CD4-positive, alpha-beta T cell (primary cell): ENCODE measurements around the gene BCCIP. TPM values are rescaled to one million over a fixed set of nuclear protein-coding genes. Genes with fewer than 3 reads are reported as not detected.

ENCODE experiments used
- ATAC-seq: fragments of 200-7000 bp; cut with Tn5 transposase; one replicate; pipeline ENCODE4 v1.10.0; 2022; ENCODE audit warnings: mild to moderate bottlenecking; ENCODE audit not compliant: poor library complexity
- CTCF ChIA-PET: fragments of 350-600 bp; sonication (Branson Sonifier 250); formaldehyde crosslinking; loops from one replicate; lab custom pipeline; 2021; ENCODE audit warnings: antibody characterized with exemption, inconsistent platforms; lab: Charles Lee
- POLR2A ChIA-PET: fragments of 350-600 bp; sonication (Branson Sonifier 250); formaldehyde crosslinking; loops from one replicate; lab custom pipeline; 2021; ENCODE audit warnings: antibody characterized with exemption, inconsistent platforms; lab: Charles Lee
- DNase-seq, 14 experiments: peaks; one replicate each; pipeline ENCODE4 v3.0.0-alpha.2; 2013 to 2020; ENCODE audit warnings: mixed read lengths in 2 of 14
- H3K27ac ChIP-seq, 2 donors: one replicate each; pipeline versions ENCODE4 v1.5.1 to v1.7.0; 2013; ENCODE audit warnings: low read length in 2 of 2, low read depth in 1 of 2, mild to moderate bottlenecking in 1 of 2
- H3K27me3 ChIP-seq, 2 experiments: 1 replicate in 1 of 2; 2 replicates in 1 of 2; pipeline versions ENCODE4 v1.6.1 to v1.7.0; 2013; ENCODE audit warnings: low read length in 2 of 2, control low read depth in 1 of 2, mild to moderate bottlenecking in 1 of 2, moderate library complexity in 1 of 2; ENCODE audit not compliant: insufficient read depth in 2 of 2, control insufficient read depth in 1 of 2
- H3K36me3 ChIP-seq: one replicate; pipeline ENCODE4 v1.6.1; 2013; ENCODE audit warnings: low read length, control low read depth; ENCODE audit not compliant: insufficient read depth
- H3K4me1 ChIP-seq: one replicate; pipeline ENCODE4 v1.6.1; 2013; ENCODE audit warnings: low read length, control low read depth; ENCODE audit not compliant: insufficient read depth
- H3K4me3 ChIP-seq: one replicate; pipeline ENCODE4 v1.5.1; 2013; ENCODE audit warnings: mild to moderate bottlenecking, low read length, moderate library complexity
- H3K9me3 ChIP-seq, 2 experiments: 1 replicate in 1 of 2; 2 replicates in 1 of 2; pipeline versions ENCODE4 v1.6.1 to v1.7.0; 2013; ENCODE audit warnings: low read length in 2 of 2, mild to moderate bottlenecking in 2 of 2, control low read depth in 1 of 2, moderate library complexity in 1 of 2; ENCODE audit not compliant: control insufficient read depth in 1 of 2, insufficient read depth in 1 of 2
- H3K27ac Mint-ChIP-seq: one replicate; pipeline ENCODE4 v1.8.0; 2020; ENCODE audit warnings: mixed read lengths
- H3K27me3 Mint-ChIP-seq: one replicate; pipeline ENCODE4 v1.8.0; 2021; ENCODE audit warnings: mixed read lengths
- H3K36me3 Mint-ChIP-seq: one replicate; pipeline ENCODE4 v1.8.0; 2021; ENCODE audit warnings: low read depth, mixed read lengths
- H3K4me1 Mint-ChIP-seq: one replicate; pipeline ENCODE4 v1.8.0; 2021; ENCODE audit warnings: low read depth, mixed read lengths
- H3K4me3 Mint-ChIP-seq: one replicate; pipeline ENCODE4 v1.8.0; 2020; ENCODE audit warnings: mild to moderate bottlenecking, mixed read lengths
- H3K9me3 Mint-ChIP-seq: one replicate; pipeline ENCODE4 v1.8.0; 2020; ENCODE audit warnings: mixed read lengths
- intact Hi-C, 2 experiments: fragments of 100-400 bp; cut with DNase I in 1 of 2; cut with micrococcal nuclease in 1 of 2; formaldehyde crosslinking; loops; one replicate each; pipeline versions ENCODE4 v1.15.1 to v1.9.0; 2023 to 2025; cut with DNase I, micrococcal nuclease
- polyA plus RNA-seq, 2 donors: library from polyadenylated mRNA; unstranded; fragments of 120-200 nt; gene quantifications; one replicate each; pipeline ENCODE4 v1.2.1, GENCODE V29; 2013
- total RNA-seq, 174 experiments: library from RNA in 2 of 174; stranded (reverse) in 2 of 174; gene quantifications; one replicate each; pipeline ENCODE4 v1.2.3 and lab custom pipeline; 2021 to 2026
- TF ChIP-seq, protein P1 (sequence below): fragments of 200-600 bp; IDR thresholded peaks from one replicate; pipeline ENCODE4 v1.8.0; 2022; ENCODE audit warnings: antibody characterized with exemption, mild to moderate bottlenecking

Gene BCCIP
- total RNA-seq (10 to 100 TPM; 31.2 to 32.7 TPM), total RNA-seq (lab: John Stamatoyannopoulos, UW) (23.6 to 206 (median 47.2) reads per million in 172 experiments)
- 45.9 TPM for polyA plus RNA-seq (2013, experiment 1 of 2)
- polyA plus RNA-seq (2013, experiment 2 of 2), result 45.8 TPM

DNA sequence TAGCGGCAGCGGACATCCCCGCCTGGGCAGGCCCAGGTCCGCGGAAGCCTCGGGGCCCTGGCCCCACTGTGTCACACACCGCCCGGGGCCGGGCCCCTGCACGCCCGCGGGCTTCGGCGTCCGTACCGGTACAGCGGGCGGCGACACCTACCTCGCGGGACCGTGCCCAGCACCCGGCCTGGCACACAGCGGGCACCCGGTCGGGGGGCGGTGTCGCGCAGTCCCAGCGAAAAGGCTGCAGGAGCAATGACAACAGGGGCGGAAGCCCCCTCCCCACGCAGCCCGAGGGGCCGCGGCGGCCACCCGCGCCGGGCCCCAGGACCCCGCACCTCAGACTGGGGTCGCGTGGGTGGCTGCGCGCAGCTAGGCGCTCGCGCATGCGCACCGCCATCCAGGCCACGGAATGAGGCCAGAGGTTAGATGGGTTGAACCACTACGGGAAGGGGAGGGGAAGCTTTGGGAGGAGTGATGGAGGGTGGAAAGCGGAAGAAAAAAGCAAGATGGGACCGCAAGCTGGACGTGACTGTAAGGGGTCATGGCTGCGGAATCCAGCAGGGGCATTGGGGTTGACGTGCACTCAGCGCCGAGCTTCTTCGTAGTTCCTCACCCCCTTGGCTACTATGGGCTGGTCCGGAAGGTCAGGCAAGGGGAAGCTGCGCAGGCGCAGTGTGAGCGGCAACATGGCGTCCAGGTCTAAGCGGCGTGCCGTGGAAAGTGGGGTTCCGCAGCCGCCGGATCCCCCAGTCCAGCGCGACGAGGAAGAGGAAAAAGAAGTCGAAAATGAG is at the start of gene BCCIP, which contains the start of gene UROS:
Gene BCCIP (plus strand): TSS at position 669 of the 785 bp plus-strand sequence. CDS start 12 bp downstream, at position 681.
Gene UROS (minus strand): TSS at position 381 of the 785 bp plus-strand sequence. CDS start 6,759 bp downstream, outside the sequence.
- CTCF ChIA-PET, result interaction anchor here (0.8 to 1.4 kb wide), 2 partner anchors 104 to 1434 kb away, joined by 3 read pairs; partner anchors contain the start of gene EDRF1
- H3K4me1 ChIP-seq, result peaks cover 30% of the 10 kb centered on the region

DNA sequence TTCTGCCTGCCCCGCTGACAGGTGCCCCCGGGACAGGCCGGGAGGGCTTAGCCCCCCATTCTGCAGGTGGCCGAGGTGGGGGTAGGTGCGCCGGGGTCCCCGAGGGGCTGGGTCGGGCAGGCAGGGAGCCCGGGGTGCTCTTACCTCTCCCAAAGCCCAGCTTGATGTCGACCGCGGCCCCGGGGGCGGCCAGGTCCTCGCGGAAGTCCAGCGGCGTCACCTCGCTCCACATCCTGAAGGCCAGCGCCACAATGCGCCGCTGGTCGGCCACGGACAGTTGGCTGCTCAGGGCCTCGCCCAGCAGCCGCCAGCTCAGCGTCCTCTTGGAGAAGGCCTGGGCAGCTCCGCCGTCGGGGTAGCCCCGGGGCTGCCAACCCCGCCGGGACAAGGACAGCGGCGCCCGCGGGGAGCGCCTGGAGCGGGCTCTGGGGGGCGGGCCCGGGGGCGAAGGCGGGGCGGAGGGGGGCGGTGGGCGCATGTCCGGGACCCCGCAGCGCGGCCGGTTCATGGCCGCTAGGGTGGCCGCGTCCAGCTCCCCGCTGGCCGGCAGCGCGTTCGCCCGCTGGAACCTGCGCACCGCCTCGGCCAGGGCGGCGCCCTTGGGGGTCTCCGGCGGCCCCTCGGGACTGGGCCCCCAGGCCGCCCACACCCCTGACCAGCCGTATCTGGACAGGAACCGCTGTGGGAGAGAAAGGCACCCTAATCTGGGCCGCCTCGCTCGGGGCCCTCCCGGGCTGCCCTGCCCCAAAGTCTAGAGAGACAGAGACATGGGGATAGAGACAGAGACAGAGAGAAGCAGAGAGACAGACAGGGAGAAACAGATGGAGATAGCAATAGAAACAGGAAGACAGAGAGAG is 49.4 kb upstream of the BCCIP start:
- POLR2A ChIA-PET, result interaction anchor here (0.6 kb wide), 1 partner anchor 10 kb away, joined by 3 read pairs; no protein-coding TSS in a partner anchor
- H3K36me3 ChIP-seq, result no peaks in the 10 kb centered on the region

More for the DNA sequence above, at the start of gene BCCIP, which contains the start of gene UROS:
- intact Hi-C loops, result loop anchor here (1.0 to 10.0 kb wide), 5 partner anchors 104 to 1361 kb away; partner anchors contain the start of genes EDRF1 (in 2 of the 2), ABRAXAS2 (in 1 of the 2) and LHPP (in 1 of the 2)
- H3K9me3 ChIP-seq, result no peaks in the 10 kb centered on the region
- Mint-ChIP-seq H3K4me1 (peaks cover 31% of the 10 kb centered on the region), H3K9me3 (no peaks in the 10 kb centered on the region), H3K36me3 (peaks cover 27% of the 10 kb centered on the region), H3K27ac (peak within 1 kb of the TSS; percentile 82), H3K4me3 (peak within 1 kb of the TSS; percentile 91), H3K27me3 (no peaks in the 10 kb centered on the region)
- TF ChIP-seq, protein P1, sequence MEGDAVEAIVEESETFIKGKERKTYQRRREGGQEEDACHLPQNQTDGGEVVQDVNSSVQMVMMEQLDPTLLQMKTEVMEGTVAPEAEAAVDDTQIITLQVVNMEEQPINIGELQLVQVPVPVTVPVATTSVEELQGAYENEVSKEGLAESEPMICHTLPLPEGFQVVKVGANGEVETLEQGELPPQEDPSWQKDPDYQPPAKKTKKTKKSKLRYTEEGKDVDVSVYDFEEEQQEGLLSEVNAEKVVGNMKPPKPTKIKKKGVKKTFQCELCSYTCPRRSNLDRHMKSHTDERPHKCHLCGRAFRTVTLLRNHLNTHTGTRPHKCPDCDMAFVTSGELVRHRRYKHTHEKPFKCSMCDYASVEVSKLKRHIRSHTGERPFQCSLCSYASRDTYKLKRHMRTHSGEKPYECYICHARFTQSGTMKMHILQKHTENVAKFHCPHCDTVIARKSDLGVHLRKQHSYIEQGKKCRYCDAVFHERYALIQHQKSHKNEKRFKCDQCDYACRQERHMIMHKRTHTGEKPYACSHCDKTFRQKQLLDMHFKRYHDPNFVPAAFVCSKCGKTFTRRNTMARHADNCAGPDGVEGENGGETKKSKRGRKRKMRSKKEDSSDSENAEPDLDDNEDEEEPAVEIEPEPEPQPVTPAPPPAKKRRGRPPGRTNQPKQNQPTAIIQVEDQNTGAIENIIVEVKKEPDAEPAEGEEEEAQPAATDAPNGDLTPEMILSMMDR, result no peak
- peak within 1 kb of the TSS; percentile 84 to 97 for H3K27ac ChIP-seq
- peak; percentile 85 for ATAC-seq
- DNase-seq, result peak; percentile 83 to 97 (median 91)
- no peaks in the 10 kb centered on the region for H3K27me3 ChIP-seq
- POLR2A ChIA-PET, result interaction anchor here (0.8 to 1.9 kb wide), 8 partner anchors 9 to 906 kb away, joined by 3 to 34 read pairs (median 4); partner anchors contain the start of gene EDRF1
- H3K36me3 ChIP-seq, result peaks cover 18% of the 10 kb centered on the region
- peak within 1 kb of the TSS; percentile 84 for H3K4me3 ChIP-seq

More for the DNA sequence above, 49.4 kb upstream of the BCCIP start:
- Histone ChIP-seq H3K4me3 (no peak overlapping the region), H3K27ac (no peak overlapping the region), H3K9me3 (peaks cover 0 to 9% of the 10 kb centered on the region in 2 experiments), H3K4me1 (no peaks in the 10 kb centered on the region), H3K27me3 (no peaks in the 10 kb centered on the region)
- Mint-ChIP-seq H3K4me1 (no peaks in the 10 kb centered on the region), H3K4me3 (no peak overlapping the region), H3K9me3 (no peaks in the 10 kb centered on the region), H3K36me3 (peaks cover 5% of the 10 kb centered on the region), H3K27me3 (peaks cover 5% of the 10 kb centered on the region), H3K27ac (no peak overlapping the region)
- DNase-seq, result no peak
- no peak for ATAC-seq
- intact Hi-C loops, result no loop called here
- CTCF ChIA-PET, result no interaction called here
- TF ChIP-seq, protein P1, result no peak
